Kidney (tissue), 14 donors: ENCODE results near the gene FBN1. TPM values are rescaled to one million over a fixed set of nuclear protein-coding genes. Genes with fewer than 3 reads are reported as not detected.

Experiments
- DNase-seq, 5 donors: peaks; one replicate each; pipeline ENCODE4 v3.0.0-alpha.2; 2013 to 2020
- FAIRE-seq: peaks from 2 replicates; lab custom pipeline; 2012; peaks lifted over from hg19 to GRCh38; lab: Jason Lieb, UNC
- H3K27ac ChIP-seq, 2 donors: one replicate each; pipeline ENCODE4 v1.7.0; 2013; ENCODE audit warnings: low read depth in 2 of 2, low read length in 2 of 2, inconsistent platforms in 1 of 2
- H3K27me3 ChIP-seq: one replicate; pipeline ENCODE4 v1.7.1; 2013; ENCODE audit warnings: low read length, inconsistent platforms; ENCODE audit not compliant: control insufficient read depth, insufficient read depth
- H3K36me3 ChIP-seq, 3 donors: one replicate each; pipeline versions ENCODE4 v1.7.0 to v1.7.1; 2013; ENCODE audit warnings: low read length in 3 of 3, control low read depth in 1 of 3, inconsistent platforms in 1 of 3; ENCODE audit not compliant: insufficient read depth in 3 of 3, control insufficient read depth in 2 of 3
- H3K4me1 ChIP-seq, 3 donors: one replicate each; pipeline versions ENCODE4 v1.7.0 to v1.7.1; 2013; ENCODE audit warnings: low read length in 3 of 3, inconsistent platforms in 1 of 3, low read depth in 1 of 3; ENCODE audit not compliant: control insufficient read depth in 2 of 3, insufficient read depth in 2 of 3
- H3K4me3 ChIP-seq, 3 donors: one replicate each; pipeline versions ENCODE4 v1.7.0 to v1.8.1; 2013; ENCODE audit warnings: low read length in 3 of 3, control low read depth in 1 of 3, inconsistent platforms in 1 of 3
- H3K9ac ChIP-seq, 3 donors: one replicate each; pipeline versions ENCODE4 v1.7.0 to v1.7.1; 2013; ENCODE audit warnings: low read length in 3 of 3, control low read depth in 1 of 3, inconsistent platforms in 1 of 3
- H3K9me3 ChIP-seq, 3 donors: one replicate each; pipeline versions ENCODE4 v1.7.0 to v1.7.1; 2013; ENCODE audit warnings: low read length in 3 of 3, control low read depth in 1 of 3, inconsistent platforms in 1 of 3; ENCODE audit not compliant: control insufficient read depth in 2 of 3, insufficient read depth in 1 of 3
- intact Hi-C: fragments of 100-400 bp; cut with DNase I; formaldehyde crosslinking; loops from one replicate; pipeline ENCODE4 v1.11.1; 2022
- polyA plus RNA-seq: library from polyadenylated mRNA; stranded (reverse); fragments of 350-450 nt; fragmentation: Illumina TruSeq; extraction: RNeasy Lipid Tissue Mini Kit (QIAGEN cat#74804); gene quantifications from one replicate; pipeline ENCODE4 v1.2.3, GENCODE V29; 2014; ENCODE audit warnings: low read depth, low replicate concordance; ENCODE audit not compliant: insufficient read depth
- total RNA-seq: library from RNA; stranded (reverse); fragmentation: NEBNext Ultra II Directional; extraction: Animal tissue kit (Norgen Biotek cat#: 25700); gene quantifications from one replicate; pipeline ENCODE4 v1.2.1, GENCODE V29; 2021
- TF ChIP-seq, protein P1 (sequence below): IDR thresholded peaks from 3 replicates; pipeline ENCODE4 v1.5.1; 2012; ENCODE audit warnings: mild to moderate bottlenecking, moderate library complexity, borderline replicate concordance; ENCODE audit not compliant: insufficient read depth; ENCODE audit errors: extremely low read depth
- donor health status: control.
- donor health status: control.
- donor health status: control.
- donor health status: control.
- donor health status: control.
- donor health status: DM: yes; HTN: yes; CAD: no.
- donor health status: Normal renal cell carcinoma (clear cell type).

Gene FBN1
- total and polyA plus RNA-seq, 2 donors from 2014 or later: 2.4 to 30.8 TPM

DNA sequence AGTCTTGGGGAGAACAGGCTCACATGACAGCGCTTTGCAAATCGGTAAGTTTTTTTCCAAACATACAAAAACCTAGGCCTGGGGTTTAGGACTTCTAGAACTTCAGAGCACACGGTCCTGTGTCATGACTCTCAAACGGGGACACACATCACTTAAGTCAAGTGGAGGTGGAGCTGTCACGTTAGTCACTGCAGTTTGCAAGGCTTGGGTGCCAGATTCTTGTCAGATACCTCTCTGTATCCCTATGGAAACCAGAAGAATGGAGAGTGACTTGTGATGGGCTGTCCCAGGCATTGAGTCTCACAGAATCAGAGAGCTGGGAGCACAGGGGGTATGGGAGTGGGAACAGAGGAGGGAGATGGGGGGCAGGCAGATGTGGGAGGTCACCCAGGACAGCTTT, 249.5 kb downstream of the FBN1 start:
- Histone ChIP-seq H3K9ac (no peak overlapping the region), H3K36me3 (no peaks in the 10 kb centered on the region), H3K27ac (no peak overlapping the region), H3K4me3 (no peak overlapping the region), H3K27me3 (no peaks in the 10 kb centered on the region), H3K4me1 (no peaks in the 10 kb centered on the region), H3K9me3 (no peaks in the 10 kb centered on the region)
- FAIRE-seq (no peak), DNase-seq (no peak)
- intact Hi-C loops: no loop called here
- TF ChIP-seq, protein P1, sequence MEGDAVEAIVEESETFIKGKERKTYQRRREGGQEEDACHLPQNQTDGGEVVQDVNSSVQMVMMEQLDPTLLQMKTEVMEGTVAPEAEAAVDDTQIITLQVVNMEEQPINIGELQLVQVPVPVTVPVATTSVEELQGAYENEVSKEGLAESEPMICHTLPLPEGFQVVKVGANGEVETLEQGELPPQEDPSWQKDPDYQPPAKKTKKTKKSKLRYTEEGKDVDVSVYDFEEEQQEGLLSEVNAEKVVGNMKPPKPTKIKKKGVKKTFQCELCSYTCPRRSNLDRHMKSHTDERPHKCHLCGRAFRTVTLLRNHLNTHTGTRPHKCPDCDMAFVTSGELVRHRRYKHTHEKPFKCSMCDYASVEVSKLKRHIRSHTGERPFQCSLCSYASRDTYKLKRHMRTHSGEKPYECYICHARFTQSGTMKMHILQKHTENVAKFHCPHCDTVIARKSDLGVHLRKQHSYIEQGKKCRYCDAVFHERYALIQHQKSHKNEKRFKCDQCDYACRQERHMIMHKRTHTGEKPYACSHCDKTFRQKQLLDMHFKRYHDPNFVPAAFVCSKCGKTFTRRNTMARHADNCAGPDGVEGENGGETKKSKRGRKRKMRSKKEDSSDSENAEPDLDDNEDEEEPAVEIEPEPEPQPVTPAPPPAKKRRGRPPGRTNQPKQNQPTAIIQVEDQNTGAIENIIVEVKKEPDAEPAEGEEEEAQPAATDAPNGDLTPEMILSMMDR: no peak

DNA sequence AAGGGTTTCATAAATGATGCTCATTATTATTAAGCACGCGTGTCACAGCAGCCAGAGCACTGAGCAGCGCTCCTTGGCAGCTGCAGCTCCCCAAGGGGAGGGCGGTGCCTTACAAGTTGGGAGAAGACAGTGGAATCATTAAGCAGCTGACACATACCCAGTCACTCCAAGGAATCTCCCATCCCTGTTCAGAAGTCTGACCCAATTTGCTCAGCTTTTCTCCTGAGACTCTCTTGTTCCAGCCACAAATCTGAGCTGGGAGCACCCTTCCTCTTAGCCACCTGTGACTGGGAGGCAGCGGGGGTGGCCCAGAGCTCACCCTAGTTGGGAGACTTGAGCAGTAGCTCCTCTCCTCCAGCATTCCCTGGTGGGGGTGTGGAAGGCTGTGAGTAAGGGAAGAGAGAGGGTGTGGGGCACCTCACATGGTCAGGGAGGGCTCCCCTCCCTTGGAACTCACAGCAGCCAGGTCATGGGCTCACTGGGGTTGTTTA, 249.9 kb downstream of the FBN1 start:
- no peaks in the 10 kb centered on the region for H3K4me1 ChIP-seq
- no peaks in the 10 kb centered on the region for H3K9me3 ChIP-seq
- intact Hi-C loops: no loop called here
- no peaks in the 10 kb centered on the region for H3K27me3 ChIP-seq
- FAIRE-seq (no peak), DNase-seq (no peak)
- TF ChIP-seq, protein P1: no peak
- no peak overlapping the region for H3K27ac ChIP-seq
- no peak overlapping the region for H3K9ac ChIP-seq
- H3K4me3 ChIP-seq: no peak overlapping the region
- H3K36me3 ChIP-seq: no peaks in the 10 kb centered on the region

DNA sequence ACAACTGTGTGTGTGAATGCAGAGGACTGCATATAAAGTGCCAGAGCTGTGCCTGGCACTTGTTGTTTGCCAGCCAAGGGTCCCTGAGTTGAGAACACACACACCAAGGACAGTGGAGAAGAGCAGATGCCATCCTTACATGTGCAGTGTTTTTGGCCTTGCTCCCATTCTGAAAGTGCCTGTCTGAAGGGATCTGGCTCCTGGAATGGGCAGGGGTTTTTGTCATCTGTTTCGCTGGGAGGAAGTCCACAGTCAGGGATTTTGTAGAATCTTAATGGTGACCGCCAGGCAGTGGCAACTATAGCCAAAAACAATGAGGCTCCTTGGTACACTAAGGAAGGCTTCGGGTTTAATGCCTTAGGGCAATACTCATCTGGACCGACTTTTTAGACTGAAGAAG, 250.5 kb downstream of the FBN1 start:
- H3K36me3 ChIP-seq: no peaks in the 10 kb centered on the region
- FAIRE-seq (no peak), DNase-seq (no peak)
- H3K4me1 ChIP-seq: no peaks in the 10 kb centered on the region
- TF ChIP-seq, protein P1: no peak
- no peak overlapping the region for H3K9ac ChIP-seq
- no peak overlapping the region for H3K4me3 ChIP-seq
- H3K27me3 ChIP-seq: no peaks in the 10 kb centered on the region
- intact Hi-C loops: no loop called here
- H3K9me3 ChIP-seq: no peaks in the 10 kb centered on the region
- H3K27ac ChIP-seq: no peak overlapping the region
